CD4-positive, alpha-beta T cell treated with Interleukin-2 at 100 ng/mL for 4 hours (primary cell): ENCODE results near the gene GNA15.
A peak's percentile ranks its signal among the peaks of the same experiment; 100 is the strongest.
"Not testable (repeated sequence)": the region's sequence is repeated elsewhere in the genome, so short reads cannot be mapped to it uniquely, and the experiment has no call there.

Experiments used
- DNase-seq: peaks from one replicate; pipeline ENCODE4 v3.0.0-alpha.2; 2020; ENCODE audit warnings: low spot score

Gene GNA15

GRCh38 chr19:3149526-3150505 lies 14.0 kb downstream of the GNA15 start:
- DNase-seq: no peak

DNA sequence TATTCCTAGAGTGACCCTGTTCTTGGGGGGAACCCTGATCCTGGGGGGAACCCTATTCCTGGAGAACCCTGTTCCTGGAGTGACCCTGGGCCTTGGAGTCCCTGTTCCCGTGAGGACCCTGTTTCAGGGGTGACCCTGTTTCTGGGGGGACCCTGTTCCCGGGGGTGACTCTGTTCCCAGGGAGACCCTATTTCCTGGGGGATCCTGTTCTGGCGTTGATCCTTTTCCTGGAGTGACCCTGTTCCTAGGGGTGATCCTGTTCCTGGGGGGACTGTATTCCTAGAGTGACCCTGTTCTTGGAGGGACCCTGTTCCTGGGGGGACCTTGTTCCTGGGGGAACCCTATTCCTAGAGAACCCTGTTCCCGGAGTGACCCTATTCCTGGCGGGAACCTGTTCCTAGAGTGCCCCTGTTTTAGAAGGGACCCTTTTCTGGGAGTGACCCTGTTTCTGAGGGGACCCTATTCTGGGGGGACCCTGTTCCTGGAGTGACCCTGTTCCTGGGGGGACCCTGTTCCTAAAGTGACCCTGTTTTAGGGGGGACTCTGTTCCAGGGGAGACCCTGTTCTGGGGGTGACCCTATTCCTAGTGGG lies 15.0 kb downstream of the GNA15 start:
- no peak for DNase-seq

DNA sequence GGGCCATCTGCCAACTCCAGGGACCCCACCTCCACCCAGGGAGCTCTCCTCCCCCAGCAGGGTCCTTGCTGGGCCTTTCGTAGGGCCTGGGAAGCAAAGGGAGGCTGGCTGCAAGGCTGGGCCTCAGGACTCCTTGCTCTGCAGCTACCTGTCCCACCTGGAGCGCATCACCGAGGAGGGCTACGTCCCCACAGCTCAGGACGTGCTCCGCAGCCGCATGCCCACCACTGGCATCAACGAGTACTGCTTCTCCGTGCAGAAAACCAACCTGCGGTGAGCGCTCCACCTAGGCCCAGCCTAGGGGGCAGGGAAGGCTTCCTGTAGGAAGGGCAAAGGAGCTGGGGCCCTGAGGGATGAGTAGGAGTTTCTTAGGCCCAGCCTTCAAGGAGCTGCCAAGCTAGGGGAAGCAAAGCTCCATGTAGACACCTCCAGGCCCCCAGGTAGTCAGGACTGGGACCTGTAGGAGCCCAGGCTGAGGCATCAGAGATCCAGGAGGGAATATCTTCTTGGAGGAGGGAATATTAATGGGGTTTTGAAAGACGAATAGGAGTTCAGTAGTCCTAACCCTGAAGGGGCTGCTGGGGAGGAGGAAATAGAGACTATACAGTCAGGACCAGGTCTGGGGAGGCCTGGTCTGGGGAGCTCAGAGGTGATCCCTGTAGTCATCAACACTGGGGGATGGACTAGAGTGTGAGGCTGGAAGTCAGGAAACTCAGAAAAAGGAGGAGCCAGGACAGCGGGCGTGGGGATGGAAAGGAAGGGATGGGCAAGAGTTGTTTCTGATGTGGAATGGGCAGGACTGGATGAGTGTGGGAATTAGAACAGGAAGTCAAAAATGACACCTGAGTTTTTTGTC lies 16.0 kb downstream of the GNA15 start:
- no peak for DNase-seq

- DNase-seq: no peak
Measured at GRCh38 chr19:3152419-3152780, 16.6 kb downstream of the GNA15 start.

- no peak for DNase-seq
Measured at GRCh38 chr19:3153286-3154230, 17.7 kb downstream of the GNA15 start.

GRCh38 chr19:3154447-3154846 lies 18.6 kb downstream of the GNA15 start:
- not testable (repeated sequence) for DNase-seq

DNA sequence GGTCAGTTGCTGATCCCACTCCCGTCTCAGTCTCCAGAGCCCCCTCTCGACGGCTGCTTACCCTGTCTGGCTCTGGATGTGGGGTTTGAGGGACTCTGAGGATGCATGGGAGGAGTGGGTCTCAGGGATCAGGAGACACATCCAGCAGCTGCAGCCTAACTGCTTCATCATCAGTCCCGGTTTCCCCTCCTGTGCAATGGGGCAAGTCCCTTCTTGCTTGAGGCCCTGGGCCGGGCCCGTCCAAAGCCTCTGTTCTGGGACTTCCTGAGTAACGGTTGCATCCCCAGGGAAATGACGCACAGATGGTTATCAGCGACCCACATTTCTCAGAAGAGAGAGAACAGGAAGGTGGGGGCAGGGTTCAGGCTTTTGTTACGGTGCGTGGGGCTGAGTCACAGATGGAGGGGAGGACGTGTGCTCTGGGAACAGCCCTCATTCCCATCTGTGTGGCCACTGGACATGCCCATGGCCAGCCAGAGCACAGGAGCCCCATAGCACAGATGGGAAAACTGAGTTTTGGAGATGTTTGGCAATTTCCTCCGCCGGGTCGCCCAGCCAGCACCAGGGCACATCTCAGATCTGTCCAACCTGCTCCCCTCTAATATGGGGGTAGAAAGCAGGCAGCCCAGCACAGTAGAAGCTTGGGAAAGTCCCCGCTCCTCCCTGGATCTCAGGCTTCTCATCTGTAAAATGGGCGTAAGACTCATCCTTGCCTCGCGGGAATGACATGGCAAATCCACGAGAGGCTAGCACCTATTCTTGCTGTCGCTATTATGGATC lies 19.3 kb downstream of the GNA15 start:
- DNase-seq: peak; percentile 88

- DNase-seq: no peak
Measured at GRCh38 chr19:3157096-3157845, 21.4 kb downstream of the GNA15 start.

DNA sequence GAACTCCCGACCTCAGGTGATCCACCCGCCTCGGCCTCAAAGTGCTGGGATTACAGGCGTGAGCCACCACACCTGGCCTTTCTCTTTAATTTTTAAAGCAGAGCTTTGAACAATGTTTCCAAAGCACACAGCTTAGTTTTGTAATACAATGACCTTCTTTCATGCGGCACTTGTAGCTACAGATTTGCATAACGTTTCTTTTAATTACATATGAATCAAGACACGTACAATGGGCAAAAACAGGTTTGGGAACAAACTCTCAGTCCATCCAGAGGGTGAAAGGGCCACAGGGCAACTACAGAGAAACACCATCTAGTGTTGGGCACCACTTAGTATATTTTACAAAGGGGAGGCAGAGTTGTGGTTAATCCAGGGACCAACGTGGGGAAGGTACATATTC lies 23.7 kb downstream of the GNA15 start:
- no peak for DNase-seq

DNA sequence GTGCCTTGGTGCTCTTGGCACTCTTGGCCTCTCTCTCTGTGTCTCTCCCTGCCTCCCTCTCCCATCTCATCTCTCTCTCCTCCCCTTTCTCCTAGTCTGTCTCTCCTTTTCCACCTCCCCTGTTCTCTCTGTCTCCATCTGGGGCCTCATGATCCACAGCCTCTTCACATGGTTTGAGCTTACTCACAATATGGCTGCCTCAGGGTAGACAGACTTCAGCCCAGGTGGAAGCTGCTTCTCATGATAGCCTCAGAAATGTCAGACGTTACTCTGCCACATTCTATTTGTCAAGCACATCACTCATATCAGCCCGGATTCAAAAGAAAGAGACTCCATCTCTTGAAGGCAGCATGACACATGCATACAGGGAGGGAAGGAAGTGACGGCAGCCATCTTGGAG lies 24.4 kb downstream of the GNA15 start:
- DNase-seq: no peak

GRCh38 chr19:3161453-3161852 lies 25.6 kb downstream of the GNA15 start:
- no peak for DNase-seq

- no peak for DNase-seq
Measured at GRCh38 chr19:3162418-3163229, 26.8 kb downstream of the GNA15 start.

DNA sequence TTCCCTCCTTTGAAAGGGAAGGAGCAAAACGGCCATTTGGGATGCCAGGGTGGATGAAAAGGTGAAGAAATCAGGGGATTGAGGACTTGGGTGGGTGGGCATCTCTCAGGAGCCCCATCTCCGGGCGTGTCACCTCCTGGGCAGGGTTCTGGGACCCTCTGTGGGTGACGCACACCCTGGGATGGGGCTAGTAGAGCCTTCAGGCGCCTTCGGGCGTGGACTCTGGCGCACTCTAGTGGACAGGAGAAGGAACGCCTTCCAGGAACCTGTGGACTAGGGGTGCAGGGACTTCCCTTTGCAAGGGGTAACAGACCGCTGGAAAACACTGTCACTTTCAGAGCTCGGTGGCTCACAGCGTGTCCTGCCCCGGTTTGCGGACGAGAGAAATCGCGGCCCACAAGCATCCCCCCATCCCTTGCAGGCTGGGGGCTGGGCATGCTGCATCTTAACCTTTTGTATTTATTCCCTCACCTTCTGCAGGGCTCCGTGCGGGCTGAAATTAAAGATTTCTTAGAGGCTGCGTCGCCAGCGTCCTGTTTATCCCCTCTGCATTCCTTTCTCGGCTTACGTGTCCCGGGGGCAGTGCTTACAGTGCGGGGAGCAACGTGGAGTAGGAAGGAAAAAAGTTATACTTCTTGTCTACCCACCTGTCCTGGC lies 27.5 kb downstream of the GNA15 start:
- DNase-seq: peak; percentile 85

- DNase-seq: no peak
Measured at GRCh38 chr19:3163943-3164342, 28.1 kb downstream of the GNA15 start.

DNA sequence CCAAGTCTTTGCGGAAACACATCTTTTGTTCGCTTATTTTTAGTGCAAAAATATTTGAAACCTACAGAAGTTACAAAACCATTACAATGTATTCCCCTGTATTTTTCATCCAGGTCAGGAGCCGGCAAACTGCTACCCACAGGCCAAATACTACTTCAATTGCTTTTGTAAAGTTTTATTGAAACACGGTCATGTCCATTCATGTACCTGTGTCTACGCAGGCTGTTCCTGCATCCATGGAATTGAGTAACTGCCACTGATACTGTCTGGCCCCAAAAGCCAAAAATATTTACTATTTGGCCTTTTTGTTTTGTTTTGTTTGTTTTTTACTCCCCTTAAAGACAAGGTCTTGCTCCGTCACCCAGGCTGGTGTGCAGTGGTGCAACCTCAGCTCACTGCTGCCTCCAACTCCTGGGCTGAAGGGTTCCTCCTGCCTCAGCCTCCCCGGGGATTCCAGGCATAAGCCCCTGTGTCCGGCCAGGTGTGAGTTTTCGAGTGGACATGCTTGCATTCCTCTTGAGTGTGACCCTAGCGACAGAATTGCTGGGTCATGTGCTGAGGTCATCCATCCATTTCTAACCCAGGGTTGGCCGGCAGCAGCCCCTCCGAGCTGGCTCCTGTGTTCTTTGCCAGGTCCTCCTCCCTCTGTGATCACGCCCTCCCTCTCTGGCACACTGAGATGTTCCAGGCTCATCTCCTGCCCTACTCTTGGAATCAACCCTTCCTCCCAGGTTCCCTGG lies 31.9 kb downstream of the GNA15 start:
- DNase-seq: no peak

DNA sequence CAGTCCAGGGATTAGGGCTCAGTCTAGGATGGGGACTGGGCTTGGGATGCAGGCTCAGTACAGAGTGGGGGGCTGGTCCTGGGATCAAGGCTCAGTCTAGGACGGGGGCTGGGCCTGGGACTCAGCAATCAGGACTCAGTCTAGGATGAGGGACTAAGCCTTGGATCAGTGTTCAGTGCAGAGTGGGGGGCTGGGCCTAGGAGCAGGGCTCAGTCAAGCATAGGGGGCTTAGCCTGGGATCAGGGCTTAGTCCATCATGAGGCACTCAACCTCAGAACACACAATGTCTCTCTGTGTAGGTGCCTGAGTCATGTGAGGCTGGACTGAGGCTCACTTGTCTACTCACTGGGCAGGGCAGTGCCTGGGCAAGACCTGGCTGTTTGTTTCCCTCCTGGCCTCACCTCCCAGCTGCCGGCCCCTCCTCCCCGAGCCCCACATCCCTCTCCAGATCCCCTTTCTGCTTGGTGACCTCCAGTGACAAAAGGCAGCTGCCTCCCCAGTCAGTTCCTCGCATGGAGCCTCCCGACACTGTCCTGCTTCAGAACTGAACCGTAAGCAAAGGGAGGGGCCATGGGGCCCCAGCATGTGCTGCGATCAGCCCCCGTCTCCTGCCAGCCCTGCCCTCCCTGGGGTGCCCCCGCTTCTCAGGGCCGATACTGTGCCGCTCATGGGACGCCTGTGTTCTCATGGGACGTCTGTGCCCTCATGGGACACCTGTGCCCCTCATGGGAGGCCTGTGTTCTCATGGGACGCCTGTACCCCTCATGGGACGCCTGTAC lies 36.2 kb downstream of the GNA15 start:
- DNase-seq: no peak

DNA sequence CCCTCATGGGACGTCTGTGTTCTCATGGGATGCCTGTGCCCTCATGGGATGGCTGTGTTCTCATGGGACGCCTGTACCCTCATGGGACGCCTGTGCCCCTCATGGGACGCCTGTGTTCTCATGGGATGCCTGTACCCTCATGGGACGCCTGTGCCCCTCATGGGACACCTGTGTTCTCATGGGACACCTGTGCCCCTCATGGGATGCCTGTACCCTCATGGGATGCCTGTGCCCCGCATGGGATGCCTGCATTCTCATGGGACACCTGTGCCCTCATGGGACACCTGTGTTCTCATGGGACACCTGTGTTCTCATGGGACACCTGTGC lies 36.8 kb downstream of the GNA15 start:
- DNase-seq: not testable (repeated sequence)
